ENCODE results near the gene TOP2B. TPM values are rescaled to one million over a fixed set of nuclear protein-coding genes. Genes with fewer than 3 reads are reported as not detected.

Gene TOP2B
- total and polyA plus RNA-seq, 12 donors = 34.2 to 126 (median 101) TPM

GRCh38 chr3:25585361-25586166 is 79.1 kb downstream of the TOP2B start:
- intact Hi-C loops (cut with DNase I) = loop anchor here in 2 of 10 donors (10.0 kb wide), 2 partner anchors 281 to 631 kb away; no protein-coding TSS in a partner anchor
- no peak overlapping the region for H3K4me3 ChIP-seq
- peaks cover 0 to 28% (median 10%) of the 10 kb centered on the region in 9 donors for H3K36me3 ChIP-seq
- H3K9me3 ChIP-seq = peaks cover 0 to 5% (median 0%) of the 10 kb centered on the region in 11 donors
- no peak for ATAC-seq
- H3K27me3 ChIP-seq = no peaks in the 10 kb centered on the region
- TF ChIP-seq, protein P1, sequence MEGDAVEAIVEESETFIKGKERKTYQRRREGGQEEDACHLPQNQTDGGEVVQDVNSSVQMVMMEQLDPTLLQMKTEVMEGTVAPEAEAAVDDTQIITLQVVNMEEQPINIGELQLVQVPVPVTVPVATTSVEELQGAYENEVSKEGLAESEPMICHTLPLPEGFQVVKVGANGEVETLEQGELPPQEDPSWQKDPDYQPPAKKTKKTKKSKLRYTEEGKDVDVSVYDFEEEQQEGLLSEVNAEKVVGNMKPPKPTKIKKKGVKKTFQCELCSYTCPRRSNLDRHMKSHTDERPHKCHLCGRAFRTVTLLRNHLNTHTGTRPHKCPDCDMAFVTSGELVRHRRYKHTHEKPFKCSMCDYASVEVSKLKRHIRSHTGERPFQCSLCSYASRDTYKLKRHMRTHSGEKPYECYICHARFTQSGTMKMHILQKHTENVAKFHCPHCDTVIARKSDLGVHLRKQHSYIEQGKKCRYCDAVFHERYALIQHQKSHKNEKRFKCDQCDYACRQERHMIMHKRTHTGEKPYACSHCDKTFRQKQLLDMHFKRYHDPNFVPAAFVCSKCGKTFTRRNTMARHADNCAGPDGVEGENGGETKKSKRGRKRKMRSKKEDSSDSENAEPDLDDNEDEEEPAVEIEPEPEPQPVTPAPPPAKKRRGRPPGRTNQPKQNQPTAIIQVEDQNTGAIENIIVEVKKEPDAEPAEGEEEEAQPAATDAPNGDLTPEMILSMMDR (IDR thresholded peaks at IDR 0.05) = no peak
- no peak for DNase-seq
- peaks cover 5 to 37% (median 21%) of the 10 kb centered on the region in 9 donors for H3K4me1 ChIP-seq
- 89 to 92% methylated on average over 14 of the region's 14 CpGs for WGBS, 2 donors
- H3K27ac ChIP-seq = no peak overlapping the region

DNA sequence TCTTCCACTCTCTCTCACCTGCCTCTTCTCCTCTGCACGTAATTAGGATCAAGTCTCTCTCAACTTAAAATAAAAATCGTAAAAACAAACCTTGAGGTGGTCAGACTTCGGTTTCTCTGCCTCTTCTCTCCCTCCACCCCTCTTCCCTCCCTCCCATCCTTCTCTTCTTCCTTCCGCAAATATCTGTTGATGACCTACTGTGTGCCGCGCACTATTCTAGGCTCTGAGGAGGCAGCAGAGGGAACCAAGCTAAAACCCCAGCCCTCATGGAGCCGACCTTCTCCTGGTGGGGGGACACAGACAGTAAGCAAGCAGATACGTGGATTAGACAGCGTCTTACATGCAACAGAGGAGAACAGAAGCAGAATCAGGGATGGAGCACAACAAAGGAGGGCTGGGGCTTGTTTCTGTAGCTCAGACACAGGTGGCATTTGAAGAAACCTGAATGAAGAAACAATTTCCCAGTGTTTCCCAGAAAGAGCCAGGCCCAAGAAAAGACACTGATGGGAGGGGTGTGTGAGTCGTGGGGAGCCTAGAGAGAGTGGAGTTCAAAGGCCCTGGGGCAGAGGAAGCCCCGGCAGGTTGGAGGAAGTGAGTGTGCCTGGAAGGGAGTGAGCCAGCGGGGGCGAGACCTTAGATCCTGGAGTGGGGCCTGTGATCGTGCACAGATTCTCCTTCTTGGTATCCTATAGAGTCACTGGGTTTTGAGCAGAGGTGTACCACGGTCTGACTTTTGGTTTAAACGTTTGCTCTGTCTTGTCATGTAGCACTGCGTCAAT is 80.5 kb downstream of the TOP2B start:
- intact Hi-C loops (cut with DNase I) = loop anchor here in 2 of 10 donors (10.0 kb wide), 2 partner anchors 279 to 629 kb away; no protein-coding TSS in a partner anchor
- WGBS, 2 donors = 91% methylated on average over 17 of the region's 17 CpGs
- no peak overlapping the region for H3K27ac ChIP-seq
- peaks cover 0 to 30% (median 11%) of the 10 kb centered on the region in 9 donors for H3K4me1 ChIP-seq
- no peak for DNase-seq
- H3K27me3 ChIP-seq = no peaks in the 10 kb centered on the region
- peaks cover 0 to 30% (median 10%) of the 10 kb centered on the region in 9 donors for H3K36me3 ChIP-seq
- no peak for ATAC-seq
- H3K4me3 ChIP-seq = no peak overlapping the region
- peaks cover 0 to 5% (median 0%) of the 10 kb centered on the region in 11 donors for H3K9me3 ChIP-seq
- TF ChIP-seq, protein P1 (IDR thresholded peaks at IDR 0.05) = no peak

DNA sequence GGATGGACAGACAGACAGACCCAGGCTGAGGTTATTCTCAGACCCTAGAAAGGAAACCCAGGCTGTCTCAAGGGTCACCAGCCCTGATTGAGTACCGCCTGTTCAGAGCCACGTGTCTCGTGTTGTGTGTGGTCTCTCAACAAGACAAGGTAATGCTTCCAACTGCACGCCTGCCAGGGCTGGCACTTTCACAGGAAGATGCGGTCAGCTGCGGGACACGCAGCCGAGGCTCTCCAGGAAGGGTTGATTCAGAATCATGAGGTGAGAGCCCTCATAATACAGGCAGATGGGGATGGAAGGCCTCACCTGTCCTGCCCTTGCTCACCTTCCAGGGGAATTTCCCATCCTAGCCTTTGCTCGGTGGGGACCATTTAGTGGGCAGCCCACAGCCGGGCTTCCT is 81.4 kb downstream of the TOP2B start:
- TF ChIP-seq, protein P1 (IDR thresholded peaks at IDR 0.05) = no peak
- Histone ChIP-seq H3K9me3 (peaks cover 0 to 5% (median 0%) of the 10 kb centered on the region in 11 donors), H3K4me1 (peaks cover 0 to 23% (median 6%) of the 10 kb centered on the region in 9 donors), H3K4me3 (no peak overlapping the region), H3K36me3 (peaks cover 0 to 31% (median 10%) of the 10 kb centered on the region in 9 donors), H3K27me3 (no peaks in the 10 kb centered on the region), H3K27ac (no peak overlapping the region)
- 86 to 90% methylated on average over 10 of the region's 10 CpGs for WGBS, 2 donors
- ATAC-seq (no peak), DNase-seq (no peak)
- intact Hi-C loops (cut with DNase I) = loop anchor here in 2 of 10 donors (10.0 kb wide), 2 partner anchors 279 to 629 kb away; no protein-coding TSS in a partner anchor

DNA sequence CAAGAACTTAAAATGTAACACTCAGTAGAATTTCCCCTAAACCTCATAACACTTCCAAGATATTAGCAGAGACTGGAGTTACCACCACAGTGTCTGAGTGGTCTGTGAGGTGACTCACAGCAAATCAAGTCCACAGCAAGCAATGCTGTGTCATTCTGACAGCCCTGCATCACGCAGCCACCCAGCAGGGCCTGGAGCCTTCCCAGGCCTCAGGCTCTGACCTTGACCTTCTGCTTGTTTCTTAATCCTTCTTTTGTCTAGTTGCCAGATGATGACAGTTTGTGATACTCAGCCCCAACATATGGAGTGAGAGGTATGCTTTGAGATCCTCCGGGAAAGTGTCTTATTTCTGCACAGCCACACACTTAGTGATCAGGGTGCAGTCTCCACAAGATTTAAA is 82.5 kb downstream of the TOP2B start:
- intact Hi-C loops (cut with DNase I) = loop anchor here in 2 of 10 donors (10.0 kb wide), 2 partner anchors 277 to 627 kb away; no protein-coding TSS in a partner anchor
- 86 to 98% methylated on average over 2 of the region's 2 CpGs for WGBS, 2 donors

More for the DNA sequence above, 82.5 kb downstream of the TOP2B start:
- Histone ChIP-seq H3K27ac (no peak overlapping the region), H3K9me3 (peaks cover 0 to 5% (median 0%) of the 10 kb centered on the region in 11 donors), H3K36me3 (peaks cover 0 to 36% (median 10%) of the 10 kb centered on the region in 9 donors), H3K4me1 (peaks cover 0 to 17% (median 5%) of the 10 kb centered on the region in 9 donors), H3K27me3 (no peaks in the 10 kb centered on the region), H3K4me3 (no peak overlapping the region)
- no peak for DNase-seq
- TF ChIP-seq, protein P1 (IDR thresholded peaks at IDR 0.05) = no peak
- ATAC-seq = peak in 1 of 8 donors; percentile 43

Measured in heart right ventricle (tissue), 16 donors.